HL-60 (cell line): Measurements from ENCODE around the gene HTR3A.

ENCODE experiments used
- DNase-seq, 2 experiments: peaks; one replicate each; pipeline ENCODE4 v3.0.0-alpha.2; 2010 to 2020; ENCODE audit warnings: low read depth in 1 of 2, low spot score in 1 of 2
- H3K27ac ChIP-seq: fragments of 250-450 bp; sonication (Bioruptor Pico); replicated peaks from 2 replicates; pipeline ENCODE4 v1.5.1; 2020; ENCODE audit warnings: mild to moderate bottlenecking, moderate library complexity
- H3K27me3 ChIP-seq: fragments of 250-450 bp; sonication (Bioruptor Pico); 2 replicates; pipeline ENCODE4 v1.5.1; 2021; ENCODE audit warnings: mild to moderate bottlenecking, moderate library complexity; ENCODE audit not compliant: insufficient read depth, poor library complexity, severe bottlenecking
- H3K4me3 ChIP-seq: replicated peaks from 2 replicates; pipeline ENCODE4 v1.5.1; 2011; ENCODE audit warnings: mild to moderate bottlenecking, control low read depth, low read length; ENCODE audit not compliant: insufficient read depth
- CTCF ChIP-seq: IDR thresholded peaks from one replicate; pipeline ENCODE4 v1.5.1; 2011; ENCODE audit warnings: low read length, control low read depth, inconsistent platforms; ENCODE audit not compliant: insufficient read depth
- GABPA ChIP-seq: IDR thresholded peaks from 2 replicates; pipeline ENCODE4 v1.6.1; 2012; ENCODE audit warnings: low read depth
- POLR2AphosphoS5 ChIP-seq: IDR thresholded peaks from 2 replicates; pipeline ENCODE4 v1.6.1; 2012; ENCODE audit warnings: low read depth
- REST ChIP-seq: IDR thresholded peaks from 2 replicates; pipeline ENCODE4 v1.6.1; 2012; ENCODE audit warnings: low read depth; ENCODE audit not compliant: insufficient replicate concordance
- SPI1 ChIP-seq: IDR thresholded peaks from 2 replicates; pipeline ENCODE4 v1.6.1; 2012; ENCODE audit warnings: low read depth, mild to moderate bottlenecking, borderline replicate concordance

Gene HTR3A

GRCh38 chr11:113947994-113948393 is 26.9 kb upstream of the HTR3A start:
- Histone ChIP-seq H3K27ac (no peak overlapping the region; the same call in 1 of the 2 replicates), H3K4me3 (no peak overlapping the region), H3K27me3 (no peaks in the 10 kb centered on the region)
- DNase-seq, result peak in 1 of 2 experiments; percentile 71
- TF ChIP-seq SPI1 (peak; percentile 92; the same call in 1 of the 2 replicates), POLR2AphosphoS5 (no peak)

GRCh38 chr11:113949891-113950290 is 25.0 kb upstream of the HTR3A start:
- Histone ChIP-seq H3K27me3 (no peaks in the 10 kb centered on the region), H3K4me3 (no peak overlapping the region), H3K27ac (no peak overlapping the region)
- TF ChIP-seq GABPA (no peak), SPI1 (no peak), REST (no peak), CTCF (no peak), POLR2AphosphoS5 (no peak)
- no peak for DNase-seq

- peak overlapping the region; percentile 56 for H3K27ac ChIP-seq
- no peaks in the 10 kb centered on the region for H3K27me3 ChIP-seq
- H3K4me3 ChIP-seq, result no peak overlapping the region
- TF ChIP-seq GABPA, result no peak
- no peak for TF ChIP-seq SPI1
- TF ChIP-seq REST, result no peak
- no peak for TF ChIP-seq POLR2AphosphoS5
- TF ChIP-seq CTCF, result no peak
- DNase-seq, result no peak
Measured at GRCh38 chr11:113951537-113951936, 23.4 kb upstream of the HTR3A start.

- Histone ChIP-seq H3K27ac (peak overlapping the region; percentile 56), H3K27me3 (no peaks in the 10 kb centered on the region), H3K4me3 (no peak overlapping the region)
- TF ChIP-seq GABPA, result no peak
- TF ChIP-seq CTCF, result no peak
- TF ChIP-seq REST, result no peak
- TF ChIP-seq SPI1, result 0 out of 2 replicates have a peak, but pooled peaks have one; percentile 3
- TF ChIP-seq POLR2AphosphoS5, result no peak
- peak in 1 of 2 experiments; percentile 46 for DNase-seq
Measured at GRCh38 chr11:113952070-113952469, 22.8 kb upstream of the HTR3A start.
